Right forelimb (tissue), 1 donor: ENCODE results near the gene ABCC5.

Experiments used
- DNase-seq: peaks from one replicate; pipeline ENCODE4 v3.0.0-alpha.2; 2018

ABCC5 gene

GRCh38 chr3:183918178-183918577, 99.5 kb downstream of the ABCC5 start:
- DNase-seq = no peak

DNA sequence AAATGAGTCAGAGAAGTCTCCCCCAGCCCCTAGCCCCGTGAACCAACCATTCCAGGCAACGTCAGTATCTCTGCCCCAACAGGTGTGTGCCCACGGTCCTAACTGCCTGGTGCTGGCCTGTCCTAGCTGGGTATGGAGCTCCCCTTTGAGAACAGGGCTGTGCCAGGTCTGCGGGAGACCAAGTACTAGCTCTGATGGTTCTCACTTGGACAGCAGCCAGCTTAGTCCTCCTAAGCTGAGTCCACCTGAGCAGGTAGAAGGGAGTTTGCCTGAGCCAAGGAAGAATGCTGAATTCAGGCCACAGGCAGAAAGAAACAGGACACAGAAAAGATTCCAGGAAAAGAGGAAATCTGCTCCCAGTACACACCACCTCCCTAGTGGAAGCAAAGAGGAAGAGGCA, 99.9 kb downstream of the ABCC5 start:
- DNase-seq = no peak

GRCh38 chr3:183914856-183915255, 102.8 kb downstream of the ABCC5 start:
- no peak for DNase-seq

DNA sequence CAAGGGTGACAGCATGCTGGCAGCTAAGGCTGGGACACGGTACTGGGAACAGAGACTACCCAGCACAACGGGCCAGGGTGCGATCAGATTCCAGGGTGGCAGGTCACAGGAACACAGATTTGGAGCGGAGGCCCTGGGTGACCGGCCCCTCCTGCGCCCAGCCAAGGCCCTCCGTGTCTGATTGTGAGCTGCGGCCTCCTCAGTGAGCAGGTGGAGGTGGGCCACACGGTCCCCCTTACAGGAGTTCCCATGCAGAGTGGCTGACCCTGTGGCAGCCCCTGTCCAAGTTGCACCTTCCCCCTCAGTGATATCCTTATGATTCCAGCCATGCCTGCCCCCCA, 104.1 kb downstream of the ABCC5 start:
- no peak for DNase-seq

- DNase-seq = no peak
Measured at GRCh38 chr3:183912895-183913579, 104.6 kb downstream of the ABCC5 start.

DNA sequence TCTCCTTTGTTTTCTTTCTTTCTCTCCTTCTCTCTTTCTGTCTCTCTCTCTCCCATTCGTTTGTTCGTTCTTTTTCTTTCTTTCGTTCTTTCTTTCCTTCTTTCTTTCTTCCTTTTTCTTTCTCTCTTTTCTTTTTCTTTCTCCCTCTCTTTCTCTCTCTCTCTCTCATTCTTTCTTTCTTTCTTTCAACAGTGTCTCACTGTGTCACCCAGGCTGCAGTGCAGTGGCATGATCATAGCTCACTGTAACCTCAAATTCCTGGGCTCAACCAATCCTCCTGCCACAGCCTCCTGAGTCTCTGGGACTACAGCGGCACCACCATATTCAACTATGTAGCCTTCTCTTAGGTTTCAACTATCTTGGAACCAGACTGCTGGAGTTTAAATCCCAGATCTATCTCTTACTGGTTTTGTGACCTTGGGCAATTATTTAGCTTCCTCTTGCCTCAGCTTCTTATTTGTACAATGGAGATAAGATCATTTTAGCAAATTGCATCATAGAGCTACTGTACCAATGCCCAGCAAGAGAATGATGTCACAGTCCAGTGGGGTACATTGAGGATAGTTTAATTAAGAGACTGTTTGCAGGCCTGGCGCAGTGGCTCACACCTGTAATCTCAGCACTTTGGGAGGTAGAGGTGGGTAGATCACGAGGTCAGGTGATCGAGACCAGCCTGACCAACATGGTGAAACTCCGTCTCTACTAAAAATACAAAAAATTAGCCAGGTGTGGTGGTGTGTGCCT, 105.7 kb downstream of the ABCC5 start:
- DNase-seq = no peak

- DNase-seq = no peak
Measured at GRCh38 chr3:183911087-183911486, 106.6 kb downstream of the ABCC5 start.

DNA sequence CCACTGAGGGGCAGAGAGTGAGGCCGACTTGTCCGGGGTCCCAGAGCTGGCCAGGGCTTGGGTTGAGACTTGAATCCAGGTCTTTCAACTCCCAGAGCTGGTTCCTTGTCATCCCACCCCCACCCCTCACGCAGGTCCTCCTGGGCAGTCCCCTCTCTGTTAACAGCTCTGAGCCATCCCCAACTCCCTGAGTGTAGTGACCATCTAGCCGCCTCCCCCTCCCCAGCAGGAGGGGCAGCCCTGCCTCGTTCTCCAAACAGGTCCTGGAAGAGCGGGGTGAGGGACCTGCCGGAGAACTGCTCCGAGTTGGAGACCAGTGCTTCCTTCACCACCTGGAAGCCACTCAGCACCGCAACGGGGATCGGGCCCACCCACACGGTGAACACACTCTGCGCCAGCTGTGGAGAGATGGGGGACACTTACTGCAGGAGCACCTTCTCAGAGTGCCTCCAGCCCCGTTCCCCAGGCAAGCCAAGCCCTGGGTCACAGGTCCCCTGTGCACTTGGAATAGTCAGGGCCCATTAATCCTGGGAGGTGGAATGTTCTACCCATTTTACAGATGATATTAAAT, 108.6 kb downstream of the ABCC5 start:
- DNase-seq = no peak

- no peak for DNase-seq
Measured at GRCh38 chr3:183907911-183908331, 109.8 kb downstream of the ABCC5 start.

DNA sequence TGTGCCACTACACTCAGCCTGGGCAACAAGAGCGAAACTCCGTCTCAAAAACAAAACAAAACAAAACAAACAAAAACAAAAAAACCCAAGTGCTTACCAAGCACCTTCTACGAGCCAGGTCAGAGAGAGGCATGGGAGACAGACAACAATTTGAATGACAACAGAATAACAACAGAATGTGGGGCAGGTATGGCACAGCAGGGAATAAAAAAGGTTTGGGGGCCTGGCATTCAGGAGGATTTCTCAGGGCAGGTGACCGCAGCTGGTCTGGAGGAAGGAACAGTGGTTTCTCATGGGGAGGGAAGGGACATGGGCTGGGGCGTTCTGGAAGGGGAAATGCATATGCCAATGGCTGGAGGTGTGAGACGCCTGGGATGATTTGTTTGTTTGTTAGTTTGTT, 110.5 kb downstream of the ABCC5 start:
- DNase-seq = no peak

DNA sequence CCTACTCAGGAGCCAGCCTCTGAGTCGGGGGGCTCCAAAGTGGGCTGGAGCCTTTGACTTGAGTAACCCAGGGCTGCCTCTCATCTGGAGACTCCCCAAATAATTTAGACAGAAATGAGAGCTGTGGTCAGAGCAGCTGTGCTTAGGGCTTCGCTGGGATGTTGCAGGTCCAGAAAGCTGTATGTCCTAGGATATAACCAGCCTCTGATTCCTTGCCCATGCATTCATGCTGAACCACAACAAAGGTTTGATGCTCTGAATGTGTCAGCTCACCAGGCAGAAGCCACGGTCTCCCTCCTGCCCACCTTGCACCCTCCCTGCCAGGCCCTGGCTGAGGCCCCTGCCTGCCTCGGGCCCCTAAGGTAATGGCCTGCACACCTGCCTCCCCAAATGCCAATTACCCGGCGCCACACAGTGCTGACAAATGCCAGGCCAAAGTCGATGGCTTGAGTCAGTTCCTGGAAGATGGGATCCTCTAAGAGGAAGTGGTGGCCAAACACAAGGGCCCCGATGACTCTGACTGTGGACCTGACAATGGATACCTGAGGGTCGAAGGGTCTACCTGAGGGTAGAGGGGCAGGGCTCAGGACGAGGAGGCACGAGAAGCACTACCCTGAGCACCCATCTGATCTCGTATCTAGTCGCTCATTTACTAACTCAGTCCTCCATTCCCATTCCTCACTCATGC, 111.3 kb downstream of the ABCC5 start:
- no peak for DNase-seq

- no peak for DNase-seq
Measured at GRCh38 chr3:183904833-183905780, 112.6 kb downstream of the ABCC5 start.

GRCh38 chr3:183898028-183898431, 119.7 kb downstream of the ABCC5 start:
- no peak for DNase-seq

DNA sequence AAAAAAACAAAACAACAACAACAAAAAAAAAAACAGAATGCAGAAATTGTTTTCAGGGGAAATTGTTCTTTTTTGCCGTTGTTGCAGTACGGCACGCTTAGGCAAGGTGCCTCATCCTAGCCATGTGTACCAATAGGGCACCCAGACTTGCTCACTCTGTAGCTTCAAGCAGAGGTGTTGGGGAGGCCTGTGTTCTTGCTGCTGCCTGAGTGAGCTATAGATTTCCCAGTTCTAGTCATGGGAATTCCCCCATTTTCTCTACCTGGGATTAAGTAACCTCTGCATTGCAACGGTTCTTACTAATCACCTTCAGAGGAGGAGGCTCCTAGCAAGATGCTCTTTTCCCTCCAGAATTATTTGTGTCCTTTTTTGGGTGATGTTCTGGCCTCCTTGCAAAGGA, 120.1 kb downstream of the ABCC5 start:
- no peak for DNase-seq

DNA sequence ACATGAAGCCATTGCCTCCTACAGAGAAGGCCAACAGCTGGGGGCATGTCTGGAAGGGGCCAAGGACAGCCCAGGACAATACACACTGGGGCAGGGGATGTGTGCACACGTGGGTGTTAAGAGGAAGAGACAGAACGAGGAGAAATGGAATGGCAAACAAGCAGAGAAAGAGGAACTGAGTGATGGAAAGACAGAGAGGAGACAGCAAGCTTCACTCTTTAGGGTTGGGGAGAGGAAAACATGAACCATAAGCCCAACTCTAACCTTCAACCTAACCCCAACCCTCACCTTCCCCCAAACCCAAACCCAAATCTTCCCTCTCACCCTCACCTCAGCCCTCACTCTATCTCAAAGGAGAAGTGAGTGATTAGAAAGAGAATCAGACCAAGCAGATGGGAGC, 121.1 kb downstream of the ABCC5 start:
- DNase-seq = no peak

DNA sequence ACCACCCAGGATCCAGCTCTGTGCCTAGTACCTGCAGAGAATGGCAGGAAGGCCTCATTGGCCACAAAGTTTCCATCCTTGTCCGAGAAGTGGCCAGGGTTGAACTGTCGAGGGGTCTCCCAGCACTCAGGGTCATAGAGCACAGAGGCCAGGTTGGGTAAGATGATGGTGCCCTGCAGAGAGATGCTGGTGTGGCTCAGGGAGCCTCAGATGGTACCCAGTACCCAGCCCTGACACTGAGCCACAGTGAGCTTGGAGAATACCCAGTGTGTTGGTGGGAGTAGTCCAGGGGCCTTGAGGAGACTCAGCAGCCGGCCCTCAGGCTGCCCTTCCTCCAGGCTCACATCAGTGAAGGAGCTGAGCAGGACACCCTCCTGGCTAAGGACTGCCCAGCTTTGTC, 121.5 kb downstream of the ABCC5 start:
- no peak for DNase-seq

DNA sequence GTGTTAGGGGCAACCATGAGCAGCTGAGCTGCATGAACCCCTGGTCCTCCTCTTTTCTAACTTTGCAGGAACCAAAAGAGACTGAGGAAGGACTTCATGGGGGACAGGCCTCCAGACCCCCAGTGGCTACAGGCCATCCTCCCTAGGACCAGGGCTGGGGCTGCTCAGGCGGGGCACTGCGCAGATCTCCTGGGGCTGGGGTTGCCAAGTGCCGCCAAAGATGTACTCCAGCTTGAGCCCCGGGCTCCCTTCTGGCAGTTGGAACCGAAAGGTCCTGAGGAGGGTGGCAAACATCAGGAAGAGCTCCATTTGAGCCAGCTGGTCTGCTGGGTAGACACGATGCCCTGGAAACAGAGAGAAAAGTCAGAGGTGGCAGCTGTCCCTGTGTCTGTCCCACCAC, 121.9 kb downstream of the ABCC5 start:
- DNase-seq = no peak

DNA sequence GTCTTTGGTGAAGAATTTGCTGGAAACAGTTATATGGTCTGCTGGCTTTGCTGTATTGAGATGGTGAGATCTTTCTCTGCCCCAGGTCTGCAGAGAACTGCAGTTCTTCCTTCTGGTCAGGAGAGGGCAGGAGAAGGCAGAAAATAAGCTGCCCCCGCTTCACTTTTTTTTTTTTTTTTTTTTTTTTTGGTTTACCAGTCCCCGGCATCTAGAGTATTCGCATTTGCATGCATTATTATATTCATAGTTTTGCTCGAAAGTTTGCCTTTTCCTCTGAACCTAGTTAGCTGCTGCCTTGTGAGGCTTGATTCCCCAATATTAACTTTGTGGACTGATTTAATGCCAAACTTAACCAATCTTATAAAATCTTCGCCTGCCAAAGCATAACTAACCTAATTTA, 122.4 kb downstream of the ABCC5 start:
- no peak for DNase-seq

GRCh38 chr3:183892610-183893214, 125.0 kb downstream of the ABCC5 start:
- DNase-seq = no peak

DNA sequence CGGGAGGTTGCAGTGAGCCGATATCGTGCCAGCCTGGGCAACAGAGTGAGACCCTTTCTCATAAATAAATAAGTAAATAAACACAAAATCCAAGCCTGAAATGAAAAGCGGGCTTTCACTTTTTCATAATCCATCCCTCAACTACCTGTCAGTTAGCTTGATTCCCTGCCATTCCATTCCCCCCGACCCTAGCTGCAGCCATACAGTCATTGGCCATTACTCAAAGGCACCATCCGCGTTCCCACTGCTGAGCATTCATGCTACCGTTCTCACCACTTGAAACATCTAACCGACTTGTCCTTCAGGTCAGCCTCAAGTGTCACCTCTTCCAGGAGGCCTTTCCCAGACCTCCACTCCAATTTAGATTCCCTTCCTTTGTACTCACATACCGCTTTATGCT, 131.9 kb downstream of the ABCC5 start:
- DNase-seq = no peak

DNA sequence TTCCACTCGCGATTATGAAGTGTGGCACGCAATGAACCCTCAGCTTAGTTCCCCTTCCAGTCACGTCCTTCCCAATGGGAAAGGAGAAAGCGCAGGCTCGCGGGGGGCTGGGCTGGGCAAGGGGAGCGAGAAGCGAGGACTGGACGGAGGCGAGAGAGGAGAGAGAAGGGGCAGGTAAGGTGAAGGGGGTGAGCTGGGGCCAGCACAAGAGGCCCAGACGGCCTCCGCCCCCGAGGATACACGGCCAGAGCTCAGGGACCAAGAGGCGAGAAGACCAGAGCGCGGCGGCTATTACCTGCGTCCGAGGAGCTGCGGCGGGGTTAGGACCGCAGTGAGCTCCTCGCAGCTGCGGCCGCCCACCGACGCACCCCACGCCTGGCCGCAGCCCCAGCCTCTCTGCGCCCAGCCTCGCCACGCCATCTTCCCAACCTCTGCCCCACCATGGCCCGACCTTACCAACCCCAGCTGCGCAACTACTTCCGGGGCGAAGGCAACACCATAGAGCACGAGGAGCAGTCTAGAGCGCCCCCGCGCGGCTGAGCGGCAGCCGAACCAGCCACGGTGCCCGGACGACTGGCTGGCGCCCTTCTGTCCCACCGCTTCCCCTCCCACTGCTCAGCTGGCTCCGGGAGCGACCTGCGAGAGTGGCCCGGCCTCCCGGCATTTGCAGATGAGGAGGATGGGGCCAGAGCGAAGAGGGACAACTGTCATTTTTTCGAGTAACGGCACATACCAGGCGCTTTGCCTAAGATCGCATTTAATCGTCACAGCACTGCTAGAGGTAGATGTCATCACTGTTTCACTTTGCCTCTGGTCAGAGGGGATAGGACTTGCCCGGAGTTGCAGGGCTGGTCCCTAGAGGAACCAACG, 133.0 kb downstream of the ABCC5 start, which contains the start of gene PARL:
TSS of gene PARL (minus strand) at position 454 of the 870 bp plus-strand sequence. CDS start at position 420, 34 bp downstream.
- DNase-seq = peak; percentile 97
